Suprapubic skin (tissue), 3 donors: ENCODE data around the gene GDPD5.

Source experiments
- CTCF ChIP-seq, 2 donors: fragments of 200-600 bp in 1 of 2; fragments of 450-650 bp in 1 of 2; sonication (generic) in 1 of 2; IDR thresholded peaks; one replicate each; pipeline ENCODE4 v1.5.1; 2016 to 2019; ENCODE audit warnings: antibody characterized with exemption in 2 of 2, mild to moderate bottlenecking in 1 of 2, moderate library complexity in 1 of 2
- EP300 ChIP-seq: sonication (generic); formaldehyde crosslinking; IDR thresholded peaks from one replicate; pipeline ENCODE4 v1.6.1; 2017; ENCODE audit warnings: antibody characterized with exemption

- TF ChIP-seq CTCF (IDR thresholded peaks at IDR 0.05) = no peak
- TF ChIP-seq EP300 = no peak
Observed at GRCh38 chr11:75536786-75537641, 11.3 kb upstream of the GDPD5 start.
